Naive B cell (primary cell): ENCODE measurements around the gene ROBO1. TPM values are rescaled to one million over a fixed set of nuclear protein-coding genes. Genes with fewer than 3 reads are reported as not detected.

ENCODE experiments used
- ATAC-seq, 2 donors: fragments of 150-1000 bp; cut with Tn5 transposase; 2 replicates each; pipeline ENCODE4 v1.10.0; 2021; ENCODE audit warnings: low read depth in 2 of 2, mild to moderate bottlenecking in 2 of 2, moderate library complexity in 2 of 2
- DNase-seq: peaks from one replicate; pipeline ENCODE4 v3.0.0; 2022
- H3K27ac Mint-ChIP-seq, 6 donors: one replicate each; pipeline ENCODE4 v1.8.0; 2020 to 2022; ENCODE audit warnings: mild to moderate bottlenecking in 6 of 6, mixed read lengths in 6 of 6, moderate library complexity in 5 of 6, inconsistent platforms in 2 of 6
- H3K27me3 Mint-ChIP-seq, 3 donors: one replicate each; pipeline ENCODE4 v1.8.0; 2021 to 2022; ENCODE audit warnings: mixed read lengths in 3 of 3, mild to moderate bottlenecking in 1 of 3
- H3K36me3 Mint-ChIP-seq, 2 donors: one replicate each; pipeline ENCODE4 v1.8.0; 2020 to 2022; ENCODE audit warnings: mixed read lengths in 2 of 2, inconsistent platforms in 1 of 2, mild to moderate bottlenecking in 1 of 2
- H3K4me1 Mint-ChIP-seq, 3 donors: one replicate each; pipeline ENCODE4 v1.8.0; 2020 to 2022; ENCODE audit warnings: mixed read lengths in 3 of 3, inconsistent platforms in 1 of 3, mild to moderate bottlenecking in 1 of 3, moderate library complexity in 1 of 3
- H3K4me3 Mint-ChIP-seq, 8 donors: one replicate each; pipeline ENCODE4 v1.8.0; 2020 to 2022; ENCODE audit warnings: mild to moderate bottlenecking in 8 of 8, mixed read lengths in 8 of 8, moderate library complexity in 8 of 8, inconsistent platforms in 2 of 8
- H3K9me3 Mint-ChIP-seq, 7 donors: one replicate each; pipeline ENCODE4 v1.8.0; 2020 to 2022; ENCODE audit warnings: mixed read lengths in 7 of 7, mild to moderate bottlenecking in 5 of 7, inconsistent platforms in 2 of 7, moderate library complexity in 1 of 7
- polyA plus RNA-seq, 6 donors: library from polyadenylated mRNA; unstranded; fragments of 300-500 nt; fragmentation: Illumina TruSeq; gene quantifications; one replicate each; pipeline ENCODE4 v1.2.3, GENCODE V29; 2021; ENCODE audit warnings: low read depth in 6 of 6

Gene ROBO1
- polyA plus RNA-seq, 6 donors from 2014 or later = 0.39 to 0.44 TPM; not detected in 4

DNA sequence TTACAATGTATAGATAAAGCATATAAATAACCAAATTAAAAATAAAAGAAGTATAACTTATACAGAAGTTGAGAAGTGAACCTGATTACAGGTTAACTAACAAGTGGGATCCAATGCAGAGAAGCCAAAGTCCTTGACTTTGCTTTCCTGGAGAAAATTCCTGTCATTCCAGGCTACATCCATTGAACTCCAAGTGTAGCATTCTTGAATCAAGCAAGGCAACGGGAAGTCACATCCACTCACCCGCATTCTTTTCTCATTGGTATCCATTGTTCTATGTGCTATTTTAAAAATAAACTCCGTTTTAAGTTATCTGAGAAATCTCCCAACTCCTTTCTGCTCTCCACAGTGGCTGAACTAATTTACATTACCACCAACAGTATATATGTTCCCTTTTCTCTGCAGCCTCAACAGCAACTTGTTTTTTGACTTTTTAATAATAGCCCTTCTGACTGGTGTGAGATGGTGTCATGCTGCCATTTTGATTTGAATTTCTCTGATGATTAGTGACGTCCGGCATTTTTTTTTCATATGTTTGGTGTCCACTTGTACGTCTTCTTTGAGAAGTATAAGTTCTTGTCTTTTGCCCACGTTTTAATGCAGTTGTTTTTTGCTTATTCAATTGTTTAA lies 534.3 kb downstream of the ROBO1 start:
- no peaks in the 10 kb centered on the region for H3K36me3 Mint-ChIP-seq
- no peak overlapping the region for H3K4me3 Mint-ChIP-seq
- H3K4me1 Mint-ChIP-seq = no peaks in the 10 kb centered on the region
- no peak for ATAC-seq
- H3K9me3 Mint-ChIP-seq = peaks cover 0 to 7% (median 1%) of the 10 kb centered on the region in 7 donors
- no peak for DNase-seq
- H3K27me3 Mint-ChIP-seq = no peaks in the 10 kb centered on the region
- no peak overlapping the region for H3K27ac Mint-ChIP-seq

DNA sequence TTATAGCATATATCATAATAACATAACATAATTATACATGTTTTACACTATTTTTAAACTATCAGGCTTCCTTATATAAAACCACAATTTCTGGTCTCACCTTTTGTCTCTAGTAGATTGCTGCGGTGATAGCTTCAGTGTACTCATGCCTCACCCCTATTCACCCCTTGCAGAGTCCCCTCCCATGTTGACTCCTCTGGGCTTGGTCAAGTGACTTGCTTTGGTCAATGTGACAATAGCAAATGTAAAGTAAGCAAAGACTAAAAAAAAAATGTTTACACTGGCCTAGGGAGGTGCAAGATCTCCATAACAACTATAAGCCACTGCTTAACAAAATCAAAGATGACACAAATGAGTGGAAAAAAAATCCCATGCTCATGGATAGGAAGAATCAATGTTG lies 537.5 kb downstream of the ROBO1 start:
- ATAC-seq (no peak), DNase-seq (no peak)
- no peaks in the 10 kb centered on the region for H3K4me1 Mint-ChIP-seq
- H3K27me3 Mint-ChIP-seq = no peaks in the 10 kb centered on the region
- no peak overlapping the region for H3K4me3 Mint-ChIP-seq
- no peaks in the 10 kb centered on the region for H3K36me3 Mint-ChIP-seq
- peaks cover 0 to 15% (median 3%) of the 10 kb centered on the region in 7 donors for H3K9me3 Mint-ChIP-seq
- no peak overlapping the region for H3K27ac Mint-ChIP-seq

DNA sequence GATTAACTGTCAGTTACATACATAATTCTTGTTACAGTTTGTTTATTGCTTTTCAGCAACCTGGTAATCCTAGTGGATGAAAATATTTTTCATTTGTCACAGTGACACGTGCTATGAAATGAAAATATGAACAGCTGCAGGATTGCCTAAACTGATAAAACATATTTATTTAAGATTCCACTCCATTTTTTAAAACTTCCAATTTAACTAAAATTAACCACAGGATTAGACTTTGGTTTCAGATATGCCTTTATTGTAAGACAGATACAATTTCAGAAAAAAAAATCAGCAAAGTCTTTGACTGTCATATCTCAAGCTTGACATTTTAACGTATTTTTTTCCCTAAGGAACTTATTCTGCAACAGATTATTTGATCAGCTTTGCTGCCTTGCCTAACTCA lies 550.7 kb downstream of the ROBO1 start:
- ATAC-seq (no peak), DNase-seq (no peak)
- H3K36me3 Mint-ChIP-seq = no peaks in the 10 kb centered on the region
- no peaks in the 10 kb centered on the region for H3K27me3 Mint-ChIP-seq
- H3K4me1 Mint-ChIP-seq = no peaks in the 10 kb centered on the region
- H3K4me3 Mint-ChIP-seq = no peak overlapping the region
- H3K9me3 Mint-ChIP-seq = peaks cover 0 to 1% (median 0%) of the 10 kb centered on the region in 7 donors
- H3K27ac Mint-ChIP-seq = no peak overlapping the region

DNA sequence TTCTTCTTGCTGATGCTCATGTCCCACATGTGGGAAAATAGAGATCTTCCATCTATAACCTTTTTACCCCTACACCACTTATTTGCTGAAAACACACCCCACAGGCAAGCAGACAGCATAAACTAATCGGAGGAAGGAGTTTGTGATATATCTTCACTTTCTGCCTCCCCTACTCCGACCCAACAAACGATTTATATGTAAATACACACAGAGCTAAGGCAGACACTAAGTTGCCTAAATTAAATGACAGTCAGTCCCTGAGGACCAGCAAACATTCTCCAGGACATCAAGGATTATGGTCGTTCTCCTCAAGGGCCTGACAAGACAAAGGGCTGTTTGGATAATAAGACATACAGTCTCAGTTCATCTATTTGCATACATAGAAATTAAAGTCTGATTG lies 552.5 kb downstream of the ROBO1 start:
- Mint-ChIP-seq H3K27ac (no peak overlapping the region), H3K9me3 (peaks cover 0 to 2% (median 0%) of the 10 kb centered on the region in 7 donors), H3K4me1 (no peaks in the 10 kb centered on the region), H3K27me3 (no peaks in the 10 kb centered on the region), H3K36me3 (no peaks in the 10 kb centered on the region), H3K4me3 (no peak overlapping the region)
- no peak for ATAC-seq
- DNase-seq = no peak

DNA sequence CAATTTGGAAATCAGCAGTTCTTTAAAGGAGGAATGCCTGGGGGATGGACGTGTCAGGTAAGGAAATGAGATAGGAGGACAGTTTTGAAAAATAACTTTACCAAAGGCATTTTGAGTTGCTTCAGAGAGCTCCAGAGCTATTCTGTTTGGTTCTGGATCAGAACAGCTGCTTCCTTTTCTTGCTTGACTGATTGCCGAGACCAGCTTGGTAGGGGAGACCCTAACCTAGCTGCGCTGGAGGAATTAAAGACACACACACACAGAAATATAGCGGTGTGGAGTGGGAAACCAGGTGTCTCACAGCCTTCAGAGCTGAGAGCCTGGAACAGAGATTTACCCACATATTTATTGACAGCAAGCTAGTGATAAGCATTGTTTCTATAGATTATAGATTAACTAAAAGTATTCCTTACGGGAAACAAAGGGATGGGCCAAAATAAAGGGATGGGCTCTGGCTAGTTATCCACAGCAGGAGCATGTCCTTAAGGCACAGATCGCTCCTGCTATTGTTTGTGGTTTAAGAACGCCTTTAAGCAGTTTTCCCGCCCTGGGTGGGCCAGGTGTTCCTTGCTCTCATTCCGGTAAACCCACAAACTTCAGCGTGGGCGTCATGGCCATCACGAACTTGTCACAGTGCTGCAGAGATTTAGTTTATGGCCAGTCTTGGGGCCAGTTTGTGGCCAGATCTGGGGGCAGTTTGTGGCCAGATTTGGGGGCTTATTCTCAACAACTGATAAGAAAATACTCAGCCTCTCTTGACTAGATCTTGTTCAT lies 556.0 kb downstream of the ROBO1 start:
- Mint-ChIP-seq H3K27ac (no peak overlapping the region), H3K9me3 (peaks cover 0 to 8% (median 2%) of the 10 kb centered on the region in 7 donors), H3K4me1 (no peaks in the 10 kb centered on the region), H3K36me3 (no peaks in the 10 kb centered on the region), H3K4me3 (no peak overlapping the region), H3K27me3 (no peaks in the 10 kb centered on the region)
- DNase-seq (no peak), ATAC-seq (no peak)

DNA sequence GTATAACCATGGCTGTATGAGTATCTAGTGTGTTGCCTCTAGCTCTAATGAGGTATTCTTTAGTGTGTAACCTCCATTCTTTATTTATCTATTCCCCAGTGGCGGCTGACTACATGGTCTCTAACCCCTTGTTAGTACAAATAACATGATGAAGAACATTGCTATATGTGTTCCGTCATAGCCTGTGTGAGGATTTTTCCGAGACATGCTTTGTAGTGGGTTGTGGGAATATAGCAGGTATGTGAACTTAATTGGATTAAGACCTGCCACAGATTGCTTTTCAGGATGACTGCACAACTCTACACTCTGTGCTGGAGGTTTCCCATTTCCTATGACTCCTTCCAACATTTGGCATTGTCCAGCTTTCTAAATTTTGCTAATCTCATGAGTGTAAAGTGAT lies 563.4 kb downstream of the ROBO1 start:
- H3K4me3 Mint-ChIP-seq = no peak overlapping the region
- no peaks in the 10 kb centered on the region for H3K36me3 Mint-ChIP-seq
- DNase-seq = no peak
- peaks cover 0 to 14% (median 3%) of the 10 kb centered on the region in 7 donors for H3K9me3 Mint-ChIP-seq
- H3K27me3 Mint-ChIP-seq = no peaks in the 10 kb centered on the region
- no peak for ATAC-seq
- H3K27ac Mint-ChIP-seq = no peak overlapping the region
- no peaks in the 10 kb centered on the region for H3K4me1 Mint-ChIP-seq

DNA sequence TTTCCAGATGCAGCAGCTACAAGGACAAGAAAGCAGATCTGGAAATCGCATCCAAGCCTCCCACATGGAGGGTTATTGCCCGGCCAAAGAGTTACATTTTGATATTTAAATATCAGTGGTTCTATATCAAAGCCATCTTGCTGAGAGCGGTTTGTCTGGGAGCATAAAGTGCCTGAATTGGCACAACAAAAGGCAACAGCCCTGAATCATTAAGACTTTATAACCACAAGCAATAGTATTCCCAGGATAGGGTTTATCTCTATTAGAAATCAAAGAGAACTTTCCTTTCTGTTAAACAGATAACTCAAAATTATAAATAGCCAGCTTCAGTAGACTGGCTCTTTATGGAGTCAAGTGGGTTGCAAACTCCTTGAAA lies 564.7 kb downstream of the ROBO1 start:
- Mint-ChIP-seq H3K9me3 (peaks cover 2 to 9% (median 4%) of the 10 kb centered on the region in 7 donors), H3K4me1 (no peaks in the 10 kb centered on the region), H3K36me3 (no peaks in the 10 kb centered on the region), H3K27ac (no peak overlapping the region), H3K4me3 (no peak overlapping the region), H3K27me3 (no peaks in the 10 kb centered on the region)
- ATAC-seq = no peak
- no peak for DNase-seq

DNA sequence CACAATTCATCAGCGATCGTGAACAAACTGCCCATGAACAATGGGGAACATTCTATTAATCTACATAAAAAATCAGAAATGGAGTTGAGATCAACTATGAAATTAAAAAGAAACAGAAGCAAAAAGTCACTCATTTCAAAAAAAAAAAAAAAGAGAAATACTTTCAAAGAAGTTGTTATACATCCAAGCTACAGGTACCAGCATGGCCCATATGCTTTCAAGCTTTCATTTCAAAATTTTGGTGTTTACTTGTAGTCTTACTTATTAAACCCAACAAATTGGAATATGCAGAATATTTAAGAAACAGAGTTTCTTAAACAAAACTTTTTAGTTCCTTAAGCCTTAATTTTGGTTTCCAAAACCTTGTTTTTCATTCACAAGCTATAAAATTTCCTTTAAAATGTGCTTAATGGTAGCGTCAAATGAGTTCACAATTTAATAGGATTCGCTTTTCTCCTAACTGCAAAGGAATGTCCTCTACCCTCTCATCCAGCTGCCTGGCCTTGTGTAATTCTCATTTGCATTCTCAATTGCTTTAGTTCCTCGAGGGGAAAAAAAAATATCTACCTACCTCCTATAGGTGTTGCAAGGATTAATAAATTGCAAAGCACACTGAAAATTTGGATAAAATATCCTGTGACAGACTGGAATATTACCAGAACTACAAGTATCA lies 565.2 kb downstream of the ROBO1 start:
- no peak for DNase-seq
- no peaks in the 10 kb centered on the region for H3K36me3 Mint-ChIP-seq
- H3K27me3 Mint-ChIP-seq = no peaks in the 10 kb centered on the region
- no peak overlapping the region for H3K27ac Mint-ChIP-seq
- H3K9me3 Mint-ChIP-seq = peaks cover 2 to 10% (median 4%) of the 10 kb centered on the region in 7 donors
- ATAC-seq = no peak
- H3K4me3 Mint-ChIP-seq = no peak overlapping the region
- H3K4me1 Mint-ChIP-seq = no peaks in the 10 kb centered on the region

DNA sequence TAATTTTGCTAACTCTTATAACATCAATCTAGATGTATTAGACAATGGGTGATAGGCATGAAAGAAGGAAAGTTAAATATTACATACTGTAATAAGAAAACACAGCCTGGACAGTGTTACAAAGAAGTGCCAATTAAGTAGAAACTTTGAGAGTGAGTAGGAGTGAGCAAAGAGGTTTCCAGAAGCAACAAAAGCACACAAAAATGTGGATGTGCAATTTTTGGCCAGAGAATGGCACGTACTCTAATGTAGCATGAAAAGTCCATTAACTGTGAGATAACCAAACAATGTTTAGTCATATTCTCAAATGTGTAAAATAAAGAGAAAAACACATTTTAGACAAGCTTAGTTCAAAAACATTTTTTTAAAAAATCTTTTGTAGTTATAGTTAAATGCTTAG lies 567.3 kb downstream of the ROBO1 start:
- ATAC-seq = no peak
- peaks cover 2 to 13% (median 7%) of the 10 kb centered on the region in 7 donors for H3K9me3 Mint-ChIP-seq
- H3K4me3 Mint-ChIP-seq = no peak overlapping the region
- H3K36me3 Mint-ChIP-seq = no peaks in the 10 kb centered on the region
- H3K27me3 Mint-ChIP-seq = no peaks in the 10 kb centered on the region
- DNase-seq = no peak
- no peaks in the 10 kb centered on the region for H3K4me1 Mint-ChIP-seq
- H3K27ac Mint-ChIP-seq = no peak overlapping the region

DNA sequence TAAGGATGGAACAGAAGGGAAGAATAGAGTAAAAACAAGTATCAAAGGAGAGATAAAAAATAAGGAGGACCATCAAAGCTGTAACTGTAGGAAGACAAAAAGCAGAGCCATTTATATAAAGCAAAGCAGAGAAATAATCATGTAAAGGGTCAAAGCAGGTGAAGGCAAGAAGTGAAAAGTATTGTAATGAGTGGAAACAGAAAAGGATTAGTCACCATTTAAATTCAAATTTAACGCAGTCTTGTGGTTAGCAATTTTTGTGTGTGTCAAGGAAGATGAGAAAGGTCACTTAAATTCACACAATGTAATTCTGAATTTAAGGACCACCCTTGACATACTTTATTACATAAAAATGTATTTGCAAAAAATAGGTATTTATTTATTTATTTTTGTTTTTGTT lies 567.8 kb downstream of the ROBO1 start:
- ATAC-seq (no peak), DNase-seq (no peak)
- H3K4me3 Mint-ChIP-seq = no peak overlapping the region
- H3K27me3 Mint-ChIP-seq = no peaks in the 10 kb centered on the region
- no peak overlapping the region for H3K27ac Mint-ChIP-seq
- H3K9me3 Mint-ChIP-seq = peaks cover 2 to 13% (median 7%) of the 10 kb centered on the region in 7 donors
- no peaks in the 10 kb centered on the region for H3K4me1 Mint-ChIP-seq
- no peaks in the 10 kb centered on the region for H3K36me3 Mint-ChIP-seq

DNA sequence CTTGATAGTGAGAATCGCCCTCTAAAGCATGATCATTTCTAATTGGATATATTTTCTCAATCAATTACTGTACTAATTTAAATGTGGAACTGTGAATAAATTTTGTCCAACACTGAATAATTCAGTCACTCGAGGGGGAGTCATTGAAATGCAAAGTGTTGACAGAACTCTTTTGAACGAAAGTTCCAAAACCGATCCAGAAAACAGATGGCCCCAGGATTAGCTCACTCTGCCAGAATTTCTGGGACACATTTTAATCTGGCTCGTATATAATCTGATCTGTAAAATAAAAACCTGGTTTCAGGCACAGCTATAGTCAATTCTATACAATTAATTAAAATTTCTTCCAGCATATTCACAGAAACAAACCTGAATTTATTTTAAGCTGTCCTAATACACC lies 580.4 kb downstream of the ROBO1 start:
- H3K4me3 Mint-ChIP-seq = no peak overlapping the region
- peaks cover 0 to 6% (median 3%) of the 10 kb centered on the region in 7 donors for H3K9me3 Mint-ChIP-seq
- no peak for DNase-seq
- H3K27ac Mint-ChIP-seq = no peak overlapping the region
- H3K36me3 Mint-ChIP-seq = no peaks in the 10 kb centered on the region
- H3K27me3 Mint-ChIP-seq = no peaks in the 10 kb centered on the region
- no peaks in the 10 kb centered on the region for H3K4me1 Mint-ChIP-seq
- ATAC-seq = no peak

DNA sequence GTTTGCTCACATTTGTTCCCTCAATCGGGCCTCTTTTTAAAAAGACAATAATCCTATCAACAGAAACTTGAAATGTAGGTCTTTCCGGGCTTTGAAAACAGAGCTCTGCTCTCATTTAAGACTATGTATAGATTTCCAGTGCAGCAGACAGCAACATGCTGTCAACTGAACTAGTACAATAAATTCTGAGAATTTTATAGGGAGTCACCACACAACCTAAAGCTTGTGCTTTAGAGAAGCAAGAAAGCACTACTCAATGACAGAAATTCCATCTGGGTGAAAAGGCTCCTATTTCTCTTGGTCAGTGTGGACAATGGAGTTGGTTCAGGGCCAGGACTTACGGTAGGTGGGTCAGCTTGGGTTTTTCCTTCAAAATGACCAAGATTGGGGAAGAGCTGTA lies 583.5 kb downstream of the ROBO1 start:
- Mint-ChIP-seq H3K27ac (no peak overlapping the region), H3K4me1 (no peaks in the 10 kb centered on the region), H3K4me3 (no peak overlapping the region), H3K27me3 (no peaks in the 10 kb centered on the region), H3K9me3 (peaks cover 0 to 16% (median 3%) of the 10 kb centered on the region in 7 donors), H3K36me3 (no peaks in the 10 kb centered on the region)
- no peak for DNase-seq
- no peak for ATAC-seq

DNA sequence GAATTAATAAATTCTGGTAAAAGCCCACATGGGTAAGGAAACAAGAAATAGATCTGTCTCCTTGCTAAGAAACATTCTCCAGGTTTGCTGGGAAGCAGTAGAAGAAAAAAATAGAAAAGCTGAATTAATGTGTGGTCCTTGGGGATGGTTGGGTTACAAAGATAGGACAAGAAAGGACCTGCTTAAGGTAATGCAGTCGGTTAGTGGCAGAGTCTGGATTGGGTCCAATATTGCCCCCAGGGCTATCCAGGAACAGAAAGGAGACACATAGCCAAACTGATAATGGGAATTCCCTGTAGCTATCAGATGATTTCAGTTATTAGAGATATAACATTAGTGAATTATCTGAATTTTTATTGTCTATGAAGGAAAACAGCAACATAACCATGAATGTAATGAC lies 584.3 kb downstream of the ROBO1 start:
- Mint-ChIP-seq H3K4me3 (no peak overlapping the region), H3K27me3 (no peaks in the 10 kb centered on the region), H3K27ac (peak overlapping the region in 1 of 6 donors; percentile 29), H3K36me3 (no peaks in the 10 kb centered on the region), H3K4me1 (no peaks in the 10 kb centered on the region), H3K9me3 (peaks cover 0 to 16% (median 3%) of the 10 kb centered on the region in 7 donors)
- ATAC-seq (no peak), DNase-seq (no peak)
